NCI-H146 treated with DMSO at 0.1 percent for 48 hours (cell line): ENCODE measurements around the gene STAT3.
A peak's percentile ranks its signal among the peaks of the same experiment; 100 is the strongest.
"Not testable (repeated sequence)": the region's sequence is repeated elsewhere in the genome, so short reads cannot be mapped to it uniquely, and the experiment has no call there.

Source experiments
- DNase-seq: peaks from one replicate; lab custom pipeline; 2025; ENCODE audit not compliant: unreplicated experiment; lab: John Stamatoyannopoulos, UW

Gene STAT3

DNA sequence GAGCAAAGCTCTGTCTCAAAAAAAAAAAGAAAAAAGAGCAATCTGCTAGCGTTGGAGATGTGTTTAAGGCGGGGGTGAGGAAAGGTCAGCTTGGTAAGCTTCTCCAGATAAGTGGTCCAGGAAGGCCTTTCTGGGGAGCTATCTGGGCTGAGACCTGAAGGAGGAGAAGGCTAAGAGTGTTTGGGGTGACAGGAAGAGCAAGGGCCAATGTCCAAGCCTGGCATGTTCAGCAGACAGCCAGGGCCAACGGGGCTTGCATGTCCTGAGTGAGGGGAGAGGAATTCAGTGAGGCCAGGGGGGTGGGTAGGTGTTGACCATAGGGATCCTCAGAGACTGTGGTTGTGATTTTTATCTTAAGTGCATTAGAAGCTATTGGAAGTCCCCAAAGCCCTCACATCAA is 84.5 kb downstream of the STAT3 start:
- no peak for DNase-seq

DNA sequence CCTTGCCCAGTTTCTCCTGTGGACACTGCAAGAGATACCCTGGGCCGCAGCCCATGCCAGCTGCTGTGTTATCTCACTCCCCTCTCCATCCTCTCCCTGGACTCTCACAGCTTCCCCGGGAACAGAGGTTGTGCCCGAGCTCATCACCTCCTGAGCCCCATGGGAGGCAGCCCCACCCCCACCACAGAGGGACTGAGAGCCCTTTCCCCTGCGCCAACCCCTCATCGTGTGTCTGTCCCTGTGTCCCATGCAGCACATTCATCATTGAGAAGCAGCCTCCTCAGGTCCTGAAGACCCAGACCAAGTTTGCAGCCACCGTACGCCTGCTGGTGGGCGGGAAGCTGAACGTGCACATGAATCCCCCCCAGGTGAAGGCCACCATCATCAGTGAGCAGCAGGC is 87.2 kb downstream of the STAT3 start:
- no peak for DNase-seq

DNA sequence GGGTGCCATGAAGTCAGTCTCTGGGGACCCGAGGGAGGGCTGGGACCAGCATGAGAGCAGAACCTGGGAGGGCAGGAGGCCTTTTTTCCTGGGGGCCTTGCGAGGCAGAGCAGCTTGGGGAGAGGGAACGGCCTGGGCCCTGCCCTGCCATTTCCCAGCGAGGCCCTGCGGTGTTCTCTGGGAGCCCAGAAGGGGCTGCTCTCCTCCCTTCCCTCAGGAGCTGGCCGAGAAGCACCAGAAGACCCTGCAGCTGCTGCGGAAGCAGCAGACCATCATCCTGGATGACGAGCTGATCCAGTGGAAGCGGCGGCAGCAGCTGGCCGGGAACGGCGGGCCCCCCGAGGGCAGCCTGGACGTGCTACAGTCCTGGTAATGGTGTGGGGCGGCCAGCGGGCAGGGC is 88.3 kb downstream of the STAT3 start:
- not testable (repeated sequence) for DNase-seq

GRCh38 chr17:42299361-42299760 is 88.9 kb downstream of the STAT3 start:
- DNase-seq: not testable (repeated sequence)

- DNase-seq: not testable (repeated sequence)
These were observed 90.5 kb downstream of the STAT3 start for GRCh38 chr17:42297775-42298174.

- no peak for DNase-seq
These were observed 92.2 kb downstream of the STAT3 start for GRCh38 chr17:42296012-42296411.

- no peak for DNase-seq
These were observed 93.5 kb downstream of the STAT3 start for GRCh38 chr17:42294469-42295398.

- DNase-seq: no peak
These were observed 97.1 kb downstream of the STAT3 start for GRCh38 chr17:42291129-42291528.

DNA sequence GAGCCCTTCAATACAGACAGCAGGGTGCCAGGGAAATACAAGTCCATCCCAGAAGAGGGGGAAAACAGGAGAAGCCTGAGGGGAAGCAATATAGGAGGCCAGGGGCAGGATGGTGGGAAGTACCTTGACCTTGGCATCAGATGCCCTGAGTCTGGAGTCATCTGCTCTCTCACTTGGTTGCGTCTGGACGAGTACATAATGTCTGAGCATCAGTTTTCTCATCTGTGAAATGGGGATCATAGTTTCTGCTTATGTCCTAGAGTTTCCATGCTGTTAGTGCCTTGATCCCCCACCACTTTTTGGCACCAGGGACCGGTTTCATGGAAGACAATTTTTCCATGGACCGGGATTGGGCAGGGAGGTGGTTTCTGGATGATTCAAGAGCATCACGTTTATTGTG is 97.7 kb downstream of the STAT3 start:
- no peak for DNase-seq

DNA sequence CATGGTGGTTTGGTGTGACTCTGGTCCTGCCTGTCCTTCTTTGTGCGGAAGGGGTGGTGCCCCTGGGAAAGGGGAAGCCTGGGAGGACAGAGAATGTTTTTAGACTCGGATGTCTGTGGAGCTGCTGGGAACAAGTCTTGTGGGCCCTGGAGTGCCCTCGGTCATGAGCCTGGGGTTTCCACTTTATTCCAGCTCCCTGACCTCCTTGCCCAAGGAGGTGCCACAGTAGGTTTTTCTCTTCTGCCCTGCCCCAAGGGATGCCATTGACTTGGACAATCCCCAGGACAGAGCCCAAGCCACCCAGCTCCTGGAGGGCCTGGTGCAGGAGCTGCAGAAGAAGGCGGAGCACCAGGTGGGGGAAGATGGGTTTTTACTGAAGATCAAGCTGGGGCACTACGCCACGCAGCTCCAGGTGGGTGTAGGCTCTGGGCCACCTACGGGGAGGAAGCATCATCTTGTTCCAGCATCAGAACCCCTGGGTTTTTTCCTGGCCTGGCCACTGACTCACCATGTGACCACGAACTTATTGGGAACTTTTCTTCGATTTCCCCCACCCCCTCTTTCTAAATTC is 98.5 kb downstream of the STAT3 start:
- DNase-seq: no peak

DNA sequence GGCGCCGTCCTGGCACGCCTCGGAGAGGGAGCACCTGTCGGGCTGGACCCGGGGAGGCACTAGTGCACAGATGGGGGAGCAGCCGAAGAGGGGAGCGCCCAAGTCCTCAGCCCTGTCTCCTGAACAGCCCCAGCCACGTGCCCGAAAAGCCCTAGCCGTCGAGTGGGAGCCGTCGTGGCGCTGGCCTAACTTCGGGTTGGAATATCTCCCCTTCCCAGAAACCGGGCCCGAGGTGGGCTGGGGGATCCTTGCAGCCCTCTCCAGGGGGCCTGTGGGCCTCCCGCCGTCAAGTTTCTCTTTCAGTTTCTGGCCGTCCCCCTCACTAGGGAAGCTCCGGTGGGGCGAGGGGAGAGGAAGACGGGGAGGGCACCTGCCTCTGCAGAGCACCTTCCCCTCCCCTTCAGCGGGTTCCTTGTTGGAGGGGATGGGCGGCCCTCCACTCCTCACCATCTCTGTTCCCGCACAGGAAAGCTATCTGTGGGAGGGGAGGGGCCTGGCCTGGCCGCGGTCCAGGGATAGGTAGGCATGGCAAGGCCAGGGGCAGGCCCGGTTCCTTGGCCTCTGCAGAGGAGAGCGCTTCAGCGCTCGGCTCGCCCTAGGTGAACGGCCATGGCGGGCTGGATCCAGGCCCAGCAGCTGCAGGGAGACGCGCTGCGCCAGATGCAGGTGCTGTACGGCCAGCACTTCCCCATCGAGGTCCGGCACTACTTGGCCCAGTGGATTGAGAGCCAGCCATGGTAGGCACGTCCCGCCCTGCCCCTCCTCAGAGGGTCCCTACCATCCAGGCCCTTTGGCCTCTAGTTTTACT is 99.2 kb downstream of the STAT3 start:
- no peak for DNase-seq

DNA sequence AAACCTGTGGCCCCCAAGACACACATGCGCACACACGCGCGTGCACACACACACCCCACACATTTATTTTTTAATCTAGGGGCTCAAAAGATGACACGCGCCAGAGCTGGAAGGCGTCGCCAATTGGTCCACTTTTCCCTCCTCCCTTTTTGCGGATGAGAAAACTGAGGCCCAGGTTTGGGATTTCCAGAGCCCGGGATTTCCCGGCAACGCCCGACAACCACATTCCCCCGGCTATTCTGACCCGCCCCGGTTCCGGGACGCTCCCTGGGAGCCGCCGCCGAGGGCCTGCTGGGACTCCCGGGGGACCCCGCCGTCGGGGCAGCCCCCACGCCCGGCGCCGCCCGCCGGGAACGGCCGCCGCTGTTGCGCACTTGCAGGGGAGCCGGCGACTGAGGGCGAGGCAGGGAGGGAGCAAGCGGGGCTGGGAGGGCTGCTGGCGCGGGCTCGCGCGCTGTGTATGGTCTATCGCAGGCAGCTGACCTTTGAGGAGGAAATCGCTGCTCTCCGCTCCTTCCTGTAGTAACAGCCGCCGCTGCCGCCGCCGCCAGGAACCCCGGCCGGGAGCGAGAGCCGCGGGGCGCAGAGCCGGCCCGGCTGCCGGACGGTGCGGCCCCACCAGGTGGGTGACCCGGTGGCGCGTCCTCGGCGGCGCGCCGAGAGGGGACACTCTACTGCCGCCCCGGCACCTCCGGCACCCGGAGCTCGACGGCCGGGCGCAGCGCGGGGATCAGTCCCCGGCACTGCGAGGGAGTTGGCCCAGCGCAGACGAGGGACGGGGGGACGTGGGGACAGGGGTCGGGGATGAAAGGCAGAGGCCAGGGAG is 100.1 kb downstream of the STAT3 start, which contains the start of gene STAT5A:
Gene STAT5A (plus strand): TSS at position 522 of the 826 bp plus-strand sequence. CDS start 914 bp downstream, outside the sequence.
- DNase-seq: peak; percentile 21

- DNase-seq: no peak
These were observed 100.8 kb downstream of the STAT3 start for GRCh38 chr17:42287305-42287976.

DNA sequence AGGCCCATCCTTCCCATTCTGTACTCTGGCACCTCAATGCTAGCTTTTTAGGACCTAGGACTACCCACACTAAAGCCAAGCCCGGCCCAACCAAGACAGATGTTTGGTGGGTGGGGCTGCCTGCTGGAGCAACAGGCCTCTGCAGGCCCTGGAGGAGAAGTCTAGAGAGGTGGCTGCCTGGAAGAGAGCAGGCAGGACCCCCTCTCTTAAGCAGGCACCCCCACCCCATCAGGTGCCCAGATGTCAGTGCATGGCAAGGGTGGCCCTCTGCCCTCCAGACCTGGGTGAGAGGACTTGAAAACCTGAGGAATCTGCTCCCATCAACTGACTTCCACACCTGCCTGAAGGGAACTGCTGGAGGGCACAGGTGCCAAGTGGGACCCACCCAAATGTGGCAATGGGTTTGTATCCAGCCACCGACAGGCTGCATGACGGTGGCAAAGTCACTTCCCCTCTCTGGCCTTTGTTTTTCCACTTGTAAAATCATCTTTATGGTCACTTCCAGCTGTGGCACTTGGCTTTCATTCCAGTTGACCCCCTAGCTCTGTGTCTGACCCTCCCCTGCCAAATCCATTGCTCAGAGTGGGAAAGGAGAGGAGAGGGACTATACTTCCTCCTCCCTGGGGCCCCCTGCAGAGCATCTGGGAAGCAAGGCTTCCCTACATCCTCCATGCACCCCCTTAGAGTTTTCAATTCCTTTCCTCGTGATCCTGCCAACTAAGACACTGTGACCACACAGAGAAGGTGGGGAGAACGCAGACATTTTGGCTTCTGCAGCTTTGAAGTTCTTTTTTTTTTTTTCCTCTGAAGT is 101.6 kb downstream of the STAT3 start:
- no peak for DNase-seq

DNA sequence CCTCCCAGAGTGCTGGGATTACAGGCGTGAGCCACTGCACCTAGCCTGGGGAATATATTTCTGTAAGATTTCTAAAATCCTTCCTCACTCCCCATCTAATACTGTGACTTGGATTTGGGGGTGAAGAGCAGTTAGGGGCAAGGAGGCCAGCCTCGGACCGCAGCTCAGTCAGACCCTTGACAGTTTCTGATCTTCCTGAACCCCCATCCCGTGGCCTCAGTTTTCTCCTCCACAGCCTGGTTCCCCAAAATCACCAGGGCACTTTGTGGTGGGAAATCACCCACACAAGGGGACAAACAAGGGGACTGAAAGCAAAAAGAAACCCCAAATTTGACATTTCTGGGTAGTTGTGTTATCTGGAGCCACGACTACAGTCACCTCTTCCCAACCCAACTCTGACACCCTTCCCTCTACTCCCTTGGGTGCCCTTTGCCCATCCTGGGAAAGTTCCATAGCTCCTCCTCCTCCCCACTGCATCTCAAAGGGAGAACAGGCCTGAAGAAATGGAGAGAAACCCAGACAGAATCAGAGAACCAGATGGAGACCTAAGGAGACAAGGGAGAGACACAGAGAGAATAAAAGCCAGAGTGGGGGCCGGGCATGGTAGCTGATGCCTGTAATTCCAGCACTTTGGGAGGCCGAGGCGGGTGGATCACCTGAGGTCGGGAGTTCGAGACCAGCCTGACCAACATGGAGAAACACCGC is 102.7 kb downstream of the STAT3 start:
- no peak for DNase-seq

DNA sequence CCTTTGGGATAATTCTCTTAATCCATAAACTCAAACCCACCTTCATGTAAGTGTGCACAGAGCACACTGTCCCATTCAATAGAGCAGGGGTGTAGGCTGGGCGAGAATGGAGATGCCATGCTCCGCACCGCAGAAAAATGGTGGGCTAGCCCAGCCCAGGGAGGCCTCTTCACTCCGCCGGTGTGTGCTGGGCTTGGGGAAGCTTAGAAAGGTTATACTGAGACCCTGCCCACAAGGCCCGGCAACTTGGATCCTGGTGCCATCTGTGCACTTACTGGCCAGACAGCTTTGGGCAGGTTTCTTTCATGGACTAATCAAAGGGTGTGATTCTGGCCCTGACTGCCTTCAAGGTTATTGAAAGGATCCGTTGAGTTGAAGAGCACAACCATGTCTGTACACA is 103.7 kb downstream of the STAT3 start:
- DNase-seq: no peak

- no peak for DNase-seq
These were observed 104.2 kb downstream of the STAT3 start for GRCh38 chr17:42284024-42284369.

DNA sequence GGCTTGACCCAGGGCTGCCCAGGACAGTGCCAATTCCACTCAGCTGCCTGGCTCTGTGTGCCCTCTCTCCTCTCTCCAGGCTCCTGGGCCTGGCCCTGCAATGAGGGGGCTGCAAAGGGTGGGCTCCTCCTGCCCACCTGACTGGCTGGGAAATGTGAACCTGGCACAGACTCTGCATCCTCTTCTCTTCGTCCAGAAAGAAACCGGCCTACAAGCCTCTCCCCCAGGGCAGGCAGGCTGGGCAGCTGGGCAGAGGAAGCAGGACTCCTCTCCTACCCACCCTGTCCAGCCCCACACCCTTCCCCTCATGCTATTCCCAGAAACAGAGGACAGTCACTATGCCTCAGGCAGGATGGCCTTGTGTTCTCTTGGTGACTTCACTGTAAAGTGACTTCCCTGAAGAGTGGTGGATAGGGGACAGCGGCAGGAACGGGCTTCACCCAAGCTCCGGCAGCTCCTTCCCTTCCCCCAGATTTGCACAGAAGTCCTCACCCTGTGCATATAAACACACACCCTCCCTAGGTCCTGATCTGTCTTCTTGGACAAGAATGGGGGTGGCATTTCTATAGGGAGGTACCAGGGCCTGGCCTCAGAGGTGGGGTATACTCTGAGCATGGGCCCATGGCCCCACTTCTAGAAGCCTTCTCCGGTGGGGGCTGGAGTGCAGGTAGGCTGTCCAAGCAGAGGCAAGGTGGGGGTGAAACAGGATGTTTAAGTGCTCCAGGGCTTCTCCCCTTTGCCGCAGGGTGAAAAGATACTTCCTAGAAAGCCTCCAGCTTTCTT is 104.8 kb downstream of the STAT3 start:
- no peak for DNase-seq
